ENCODE measurements around the gene ACBD6.

DNA sequence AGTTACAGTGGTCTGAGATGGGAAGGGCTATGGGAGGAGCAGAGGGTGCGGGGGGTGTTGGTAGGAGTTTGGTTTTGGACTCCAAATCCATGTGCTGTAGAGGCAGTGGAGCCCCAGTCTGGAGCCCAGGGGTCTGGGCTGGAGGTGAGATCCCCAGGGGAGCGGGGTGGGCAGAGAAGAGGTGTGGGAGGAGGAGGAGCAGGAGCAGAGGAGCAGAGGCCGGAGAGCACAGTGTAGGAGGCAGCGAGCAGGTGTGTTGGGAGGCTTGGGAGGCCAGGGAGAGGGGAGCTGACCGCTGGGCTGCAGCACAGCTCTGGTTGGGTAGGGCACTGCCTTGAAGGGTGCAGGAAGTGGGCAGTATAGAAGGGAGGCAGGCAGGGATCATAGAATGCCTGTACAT, 243.4 kb downstream of the ACBD6 start:
- TF ChIP-seq, protein P1, sequence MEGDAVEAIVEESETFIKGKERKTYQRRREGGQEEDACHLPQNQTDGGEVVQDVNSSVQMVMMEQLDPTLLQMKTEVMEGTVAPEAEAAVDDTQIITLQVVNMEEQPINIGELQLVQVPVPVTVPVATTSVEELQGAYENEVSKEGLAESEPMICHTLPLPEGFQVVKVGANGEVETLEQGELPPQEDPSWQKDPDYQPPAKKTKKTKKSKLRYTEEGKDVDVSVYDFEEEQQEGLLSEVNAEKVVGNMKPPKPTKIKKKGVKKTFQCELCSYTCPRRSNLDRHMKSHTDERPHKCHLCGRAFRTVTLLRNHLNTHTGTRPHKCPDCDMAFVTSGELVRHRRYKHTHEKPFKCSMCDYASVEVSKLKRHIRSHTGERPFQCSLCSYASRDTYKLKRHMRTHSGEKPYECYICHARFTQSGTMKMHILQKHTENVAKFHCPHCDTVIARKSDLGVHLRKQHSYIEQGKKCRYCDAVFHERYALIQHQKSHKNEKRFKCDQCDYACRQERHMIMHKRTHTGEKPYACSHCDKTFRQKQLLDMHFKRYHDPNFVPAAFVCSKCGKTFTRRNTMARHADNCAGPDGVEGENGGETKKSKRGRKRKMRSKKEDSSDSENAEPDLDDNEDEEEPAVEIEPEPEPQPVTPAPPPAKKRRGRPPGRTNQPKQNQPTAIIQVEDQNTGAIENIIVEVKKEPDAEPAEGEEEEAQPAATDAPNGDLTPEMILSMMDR (IDR thresholded peaks at IDR 0.05): no peak
- no peak for TF ChIP-seq POLR2AphosphoS5 (IDR thresholded peaks at IDR 0.05)

Data from breast epithelium (tissue), 3 donors.